Aorta (tissue), 5 donors: ENCODE results near the gene HDC. TPM values are rescaled to one million over a fixed set of nuclear protein-coding genes. Genes with fewer than 3 reads are reported as not detected.

Experiments used
- ATAC-seq: fragments of 200-7000 bp; cut with Tn5 transposase; one replicate; pipeline ENCODE4 v1.9.1; 2022; ENCODE audit warnings: moderate library complexity; ENCODE audit not compliant: low FRiP score
- DNase-seq, 2 donors: peaks; one replicate each; pipeline ENCODE4 v3.0.0-alpha.2; 2020
- H3K27ac ChIP-seq, 2 donors: one replicate each; pipeline ENCODE4 v1.5.1; 2013; ENCODE audit warnings: low read length in 2 of 2, mild to moderate bottlenecking in 2 of 2, moderate library complexity in 2 of 2, control low read depth in 1 of 2, inconsistent platforms in 1 of 2, low read depth in 1 of 2
- H3K27me3 ChIP-seq, 2 donors: one replicate each; pipeline ENCODE4 v1.6.1; 2013; ENCODE audit warnings: control low read depth in 1 of 2, low read length in 1 of 2, mild to moderate bottlenecking in 1 of 2, moderate library complexity in 1 of 2; ENCODE audit not compliant: insufficient read depth in 2 of 2, control insufficient read depth in 1 of 2
- H3K36me3 ChIP-seq, 2 donors: one replicate each; pipeline ENCODE4 v1.6.1; 2013; ENCODE audit warnings: control low read depth in 1 of 2, low read length in 1 of 2, mild to moderate bottlenecking in 1 of 2; ENCODE audit not compliant: insufficient read depth in 2 of 2, control insufficient read depth in 1 of 2
- H3K4me1 ChIP-seq, 2 donors: one replicate each; pipeline ENCODE4 v1.6.1; 2013; ENCODE audit warnings: low read length in 2 of 2, control low read depth in 1 of 2, mild to moderate bottlenecking in 1 of 2, moderate library complexity in 1 of 2; ENCODE audit not compliant: insufficient read depth in 2 of 2, control insufficient read depth in 1 of 2
- H3K4me3 ChIP-seq, 2 donors: one replicate each; pipeline ENCODE4 v1.5.1; 2013; ENCODE audit warnings: low read length in 2 of 2, control low read depth in 1 of 2, mild to moderate bottlenecking in 1 of 2
- H3K9me3 ChIP-seq: one replicate; pipeline ENCODE4 v1.6.1; 2013; ENCODE audit warnings: mild to moderate bottlenecking, low read length; ENCODE audit not compliant: control insufficient read depth
- whole genome bisulfite sequencing, 2 donors: extraction: QIAGEN DNeasy Blood & Tissue Kit; methylation state at CpG; one replicate each; pipeline ENCODE4 v1.1.7; 2013; 5-methylcytosine and 5-hydroxymethylcytosine counted together
- intact Hi-C, 2 donors: fragments of 100-400 bp; cut with DNase I; formaldehyde crosslinking; loops; one replicate each; pipeline versions ENCODE4 v1.14.2 to v1.15.0; 2022
- polyA plus RNA-seq, 2 donors: library from polyadenylated mRNA; stranded (reverse); fragments of 200-250 nt; gene quantifications; one replicate each; pipeline ENCODE4 v1.2.3, GENCODE V29; 2013
- total RNA-seq, 2 donors: library from RNA; stranded (reverse); fragmentation: NEBNext Ultra II Directional; extraction: Animal tissue kit (Norgen Biotek cat#: 25700); gene quantifications; one replicate each; pipeline ENCODE4 v1.2.1, GENCODE V29; 2021
- donor health status: healthy with polysubstance abuse.
- donor health status: Bipolar disorder and iron deficiency.
- donor health status: DM: no; HTN: no; CAD: no.
- donor health status: DM: no; HTN: no; CAD: no.
- donor health status: DM: yes; HTN: yes; CAD: no.

HDC gene
- total and polyA plus RNA-seq, 4 donors: 0.38 to 34.7 (median 6.8) TPM; not detected in 1

DNA sequence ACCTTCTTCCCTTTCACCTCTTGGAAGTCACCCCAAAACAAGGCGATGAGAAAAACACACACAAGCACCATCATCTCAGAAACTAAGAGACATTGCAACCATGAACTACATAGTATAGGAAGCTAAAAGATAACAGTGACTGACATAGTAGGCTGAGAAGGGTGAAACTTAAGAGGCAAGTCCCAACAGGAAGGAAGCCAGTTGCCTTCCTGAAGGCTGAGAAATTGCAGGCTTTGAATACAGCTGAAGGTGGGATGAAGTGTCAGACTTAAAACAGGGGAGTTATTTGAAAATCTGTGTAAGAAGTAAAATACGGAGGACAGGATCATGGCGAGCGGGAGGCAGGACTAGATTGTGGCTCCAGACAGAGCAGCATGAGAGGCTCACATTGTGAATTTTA is 55.7 kb downstream of the HDC start:
- Histone ChIP-seq H3K27ac (no peak overlapping the region), H3K9me3 (no peaks in the 10 kb centered on the region), H3K36me3 (no peaks in the 10 kb centered on the region), H3K4me3 (no peak overlapping the region), H3K27me3 (no peaks in the 10 kb centered on the region), H3K4me1 (no peaks in the 10 kb centered on the region)
- no peak for DNase-seq
- no peak for ATAC-seq
- intact Hi-C loops: no loop called here
- WGBS, 2 donors: 87% methylated on average over 4 of the region's 4 CpGs

DNA sequence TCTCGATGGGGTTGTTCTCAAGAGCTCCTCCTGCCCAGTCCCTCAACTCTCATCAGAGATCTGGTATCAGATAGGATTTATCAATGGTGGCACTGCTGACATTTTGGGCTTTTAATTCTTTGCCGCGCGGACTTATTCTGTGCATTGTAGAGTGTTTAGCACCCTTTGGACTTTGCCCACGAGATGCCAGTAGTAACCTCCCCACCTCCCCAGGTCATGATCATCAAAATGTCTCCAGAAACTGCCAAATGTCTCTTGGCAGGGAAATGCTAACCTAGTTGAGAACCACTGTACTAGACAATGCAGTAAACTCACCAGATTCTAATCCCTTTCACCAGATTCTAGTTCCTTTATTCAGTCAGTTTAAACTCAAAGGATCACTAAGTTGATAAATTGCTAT is 59.5 kb downstream of the HDC start:
- H3K4me3 ChIP-seq: no peak overlapping the region
- H3K27ac ChIP-seq: no peak overlapping the region
- no peak for DNase-seq
- H3K9me3 ChIP-seq: no peaks in the 10 kb centered on the region
- H3K27me3 ChIP-seq: no peaks in the 10 kb centered on the region
- intact Hi-C loops: no loop called here
- no peaks in the 10 kb centered on the region for H3K4me1 ChIP-seq
- H3K36me3 ChIP-seq: no peaks in the 10 kb centered on the region
- no peak for ATAC-seq
- WGBS, 2 donors: 82 to 89% methylated on average over 5 of the region's 5 CpGs

DNA sequence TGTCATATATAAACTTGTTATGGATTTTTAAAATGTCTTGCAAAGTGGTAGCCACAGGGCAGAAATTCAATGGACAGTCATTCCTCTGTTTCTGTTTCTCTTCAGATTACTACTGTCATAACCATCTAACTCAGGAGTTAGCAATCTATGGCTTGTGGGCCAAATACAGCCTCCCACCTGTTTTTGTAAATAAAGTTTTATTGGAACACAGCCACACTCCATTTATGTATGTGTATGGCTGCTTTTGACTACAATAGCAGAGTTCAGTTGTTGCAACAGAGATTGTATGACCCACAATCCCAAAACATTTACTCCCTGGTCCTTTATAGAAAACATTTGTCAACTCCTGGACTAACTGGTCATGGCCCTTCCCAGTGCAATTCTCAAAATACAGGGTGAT is 63.5 kb downstream of the HDC start:
- DNase-seq (no peak), ATAC-seq (no peak)
- H3K36me3 ChIP-seq: no peaks in the 10 kb centered on the region
- H3K4me3 ChIP-seq: no peak overlapping the region
- no peaks in the 10 kb centered on the region for H3K9me3 ChIP-seq
- H3K27ac ChIP-seq: no peak overlapping the region
- intact Hi-C loops: no loop called here
- H3K27me3 ChIP-seq: no peaks in the 10 kb centered on the region
- no peaks in the 10 kb centered on the region for H3K4me1 ChIP-seq

DNA sequence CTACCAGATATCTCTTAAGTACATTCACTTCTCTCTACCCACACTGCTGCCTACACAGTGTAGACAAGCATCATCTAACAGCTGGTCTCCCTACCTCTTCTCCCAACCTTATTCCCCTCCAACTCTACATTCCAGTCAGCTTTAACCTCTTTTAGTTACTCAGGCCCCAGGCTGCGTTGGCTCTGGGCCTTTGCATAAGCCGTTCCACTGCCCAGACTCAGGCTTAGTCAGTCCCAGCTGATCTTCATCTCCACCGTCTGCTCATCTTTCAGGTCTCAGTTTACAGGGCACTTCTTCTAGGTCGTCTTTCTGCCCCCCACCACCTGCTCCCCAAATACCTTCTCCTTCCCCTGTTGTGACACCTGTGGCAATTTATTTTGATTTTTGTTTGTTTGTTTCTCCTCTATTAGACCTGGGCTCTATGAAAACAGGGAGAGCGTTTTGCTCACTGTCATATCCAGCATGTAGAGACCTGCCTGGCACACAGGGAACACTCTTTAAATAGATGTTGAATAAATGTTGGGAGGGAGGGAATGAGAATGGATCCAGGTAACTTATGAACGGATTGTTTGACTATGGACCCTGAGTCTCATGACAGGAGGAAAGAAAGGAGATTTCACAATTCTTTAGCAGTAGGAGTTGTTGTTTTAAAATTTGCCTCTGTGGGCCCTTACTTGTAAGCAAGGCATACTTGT is 72.5 kb downstream of the HDC start:
- intact Hi-C loops: no loop called here

DNA sequence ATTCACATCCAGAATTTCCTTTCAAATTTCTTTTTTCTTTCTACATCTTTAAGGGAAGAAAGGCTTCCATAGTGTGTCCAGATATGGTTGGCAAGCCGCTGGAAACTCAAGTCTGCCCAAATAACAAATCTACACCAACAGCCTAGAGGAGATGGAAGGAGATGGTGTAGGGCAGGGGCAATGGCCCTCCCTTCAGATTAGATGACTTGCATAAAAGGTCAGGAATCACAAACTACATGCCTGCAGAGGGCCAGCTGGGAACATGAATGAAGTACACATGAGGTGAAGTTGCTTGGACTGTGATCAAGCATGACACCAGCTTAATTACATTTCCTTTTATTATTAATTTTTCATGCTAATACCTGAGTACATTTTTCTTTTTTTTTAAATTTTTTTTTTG is 73.4 kb downstream of the HDC start:
- Histone ChIP-seq H3K4me3 (no peak overlapping the region), H3K4me1 (no peaks in the 10 kb centered on the region), H3K27ac (no peak overlapping the region), H3K9me3 (peaks cover 2% of the 10 kb centered on the region), H3K36me3 (no peaks in the 10 kb centered on the region), H3K27me3 (peaks cover 2% of the 10 kb centered on the region in 2 donors)
- intact Hi-C loops: no loop called here
- no peak for ATAC-seq
- DNase-seq: no peak
- WGBS, 2 donors: 91 to 93% methylated on average over 1 of the region's 1 CpG

More for the DNA sequence above, 72.5 kb downstream of the HDC start:
- ATAC-seq (no peak), DNase-seq (no peak)
- Histone ChIP-seq H3K4me3 (no peak overlapping the region), H3K4me1 (no peaks in the 10 kb centered on the region), H3K27ac (no peak overlapping the region), H3K9me3 (peaks cover 2% of the 10 kb centered on the region), H3K27me3 (peaks cover 0 to 2% of the 10 kb centered on the region in 2 donors), H3K36me3 (no peaks in the 10 kb centered on the region)
- 72 to 79% methylated on average over 6 of the region's 6 CpGs for WGBS, 2 donors

Other genes starting within 250 kb of the HDC start
- gene ATP8B4, start 146.5 kb downstream of the HDC start, total RNA-seq: 10 to 100 TPM; 19.1 to 43.9 TPM
- gene ATP8B4, start 146.5 kb downstream of the HDC start, polyA plus RNA-seq: 1 to 10 TPM in 1 of 2 donors, under 1 TPM in 1; 0.20 to 2.4 TPM
- gene SLC27A2, start 83.5 kb downstream of the HDC start, total RNA-seq: under 1 TPM in 1 of 2 donors, not detected in 1; 0.39 TPM
- 1 to 10 TPM in 1 of 2 donors, not detected in 1; 2.1 TPM for gene SLC27A2, start 83.5 kb downstream of the HDC start, polyA plus RNA-seq
- 10 to 100 TPM; 14.3 to 18.5 TPM for gene GABPB1, start 89.5 kb upstream of the HDC start, total RNA-seq
- 1 to 10 TPM; 4.0 to 4.5 TPM for gene GABPB1, start 89.5 kb upstream of the HDC start, polyA plus RNA-seq
- 10 to 100 TPM; 49.0 to 70.2 TPM for gene USP8, start 158.7 kb upstream of the HDC start, total RNA-seq
- gene USP8, start 158.7 kb upstream of the HDC start, polyA plus RNA-seq: 10 to 100 TPM; 23.7 to 31.7 TPM